K562 (cell line): ENCODE data around the gene DAPK1. TPM values are rescaled to one million over a fixed set of nuclear protein-coding genes. Genes with fewer than 3 reads are reported as not detected.

Source experiments
- ATAC-seq: fragments of 200-7000 bp; cut with Tn5 transposase; 3 replicates; pipeline ENCODE4 v1.9.1; 2020; ENCODE audit warnings: moderate library complexity
- BruUV-seq: library from RNA; stranded (reverse); fragments of 400-500 nt; replicated peaks from 2 replicates; lab custom pipeline; 2021; lab: Mats Ljungman, UMichigan
- CTCF ChIA-PET: fragments of 300-600 bp; formaldehyde crosslinking; extraction: SDS; loops from one replicate; lab custom pipeline; 2021; ENCODE audit warnings: low intra/inter-chr PET ratio; lab: Yijun Ruan, JAX
- POLR2A ChIA-PET: fragments of 300-600, 350-650 bp; sonication (Branson Sonifier 250); formaldehyde crosslinking; extraction: SDS; loops from one replicate; lab custom pipeline; 2021; ENCODE audit warnings: antibody characterized with exemption, inconsistent platforms; lab: Yijun Ruan, JAX
- DNase-seq, 4 experiments: peaks; one replicate each; pipeline versions ENCODE4 v3.0.0 to v3.0.0-alpha.2; 2011 to 2018; ENCODE audit warnings: low spot score in 3 of 4, mixed read lengths in 3 of 4; ENCODE audit errors: extremely low read depth in 1 of 4
- FAIRE-seq: peaks from 2 replicates; lab custom pipeline; 2011; peaks lifted over from hg19 to GRCh38; lab: Jason Lieb, UNC
- H2AFZ ChIP-seq: 2 replicates; pipeline ENCODE4 v1.6.0; 2011; ENCODE audit warnings: low read depth, low read length, control low read depth, inconsistent platforms
- H3K27ac ChIP-seq: fragments of 200-600 bp; 3 replicates; pipeline ENCODE4 v1.8.0; 2011; ENCODE audit warnings: low read depth, mild to moderate bottlenecking, control low read depth, inconsistent platforms, low read length, moderate library complexity, mixed read lengths; ENCODE audit errors: extremely low read depth
- H3K27me3 ChIP-seq, 2 experiments: fragments of 300-600 bp in 1 of 2; 2 replicates in 1 of 2; 3 replicates in 1 of 2; pipeline versions ENCODE4 v1.6.0 to v1.8.0; 2011; ENCODE audit warnings: inconsistent platforms in 2 of 2, low read length in 2 of 2, mild to moderate bottlenecking in 1 of 2, mixed read lengths in 1 of 2, moderate library complexity in 1 of 2; ENCODE audit not compliant: control insufficient read depth in 2 of 2, insufficient read depth in 2 of 2
- H3K36me3 ChIP-seq: fragments of 300-600 bp; 3 replicates; pipeline ENCODE4 v1.8.0; 2011; ENCODE audit warnings: mild to moderate bottlenecking, low read length, inconsistent platforms; ENCODE audit not compliant: control insufficient read depth, insufficient read depth
- H3K4me1 ChIP-seq, 2 experiments: fragments of 200-600 bp in 1 of 2; replicated peaks in 1 of 2; 2 replicates in 1 of 2; 3 replicates in 1 of 2; pipeline versions ENCODE4 v1.5.1 to v1.8.0; 2011; ENCODE audit warnings: inconsistent platforms in 2 of 2, low read length in 2 of 2, mild to moderate bottlenecking in 1 of 2, mixed read lengths in 1 of 2, moderate library complexity in 1 of 2; ENCODE audit not compliant: control insufficient read depth in 2 of 2, insufficient read depth in 2 of 2
- H3K4me2 ChIP-seq: 2 replicates; pipeline ENCODE4 v1.6.1; 2011; ENCODE audit warnings: low read length, control low read depth, inconsistent platforms, mixed read lengths; ENCODE audit not compliant: insufficient read depth
- H3K4me3 ChIP-seq: fragments of 200-600 bp; sonication (generic), shearing (Covaris generic); 2 replicates; pipeline ENCODE4 v1.5.1; 2016; ENCODE audit warnings: control low read depth, inconsistent platforms
- H3K79me2 ChIP-seq: fragments of 200-600 bp; 3 replicates; pipeline ENCODE4 v1.8.0; 2011; ENCODE audit warnings: low read length, inconsistent platforms; ENCODE audit not compliant: control insufficient read depth, insufficient read depth
- H3K9ac ChIP-seq, 2 experiments: 2 replicates each; pipeline versions ENCODE4 v1.6.0 to v1.6.1; 2011; ENCODE audit warnings: low read depth in 2 of 2, low read length in 2 of 2, control low read depth in 1 of 2, inconsistent platforms in 1 of 2, mild to moderate bottlenecking in 1 of 2, mixed read lengths in 1 of 2; ENCODE audit not compliant: insufficient read depth in 1 of 2
- H3K9me1 ChIP-seq: one replicate; pipeline ENCODE4 v1.6.0; 2011; ENCODE audit warnings: inconsistent platforms, mild to moderate bottlenecking, low read length, moderate library complexity; ENCODE audit not compliant: control insufficient read depth, insufficient read depth
- H3K9me3 ChIP-seq: replicated peaks from 2 replicates; pipeline ENCODE4 v1.5.1; 2011; ENCODE audit warnings: low read depth, low read length, inconsistent platforms; ENCODE audit not compliant: control insufficient read depth, insufficient read depth
- H4K20me1 ChIP-seq: replicated peaks from 2 replicates; pipeline ENCODE4 v1.6.1; 2011; ENCODE audit warnings: low read length, inconsistent platforms, mixed read lengths; ENCODE audit not compliant: control insufficient read depth, insufficient read depth
- FOXJ2 ChIP-seq: fragments of 200-800 bp; sonication (Bioruptor generic); IDR thresholded peaks from 2 replicates; pipeline ENCODE4 v1.6.1; 2016; ENCODE audit warnings: missing genetic modification characterization, missing compliant biosample characterization
- SAFB ChIP-seq: fragments of 200-400 bp; formaldehyde crosslinking; IDR thresholded peaks from 2 replicates; pipeline ENCODE4 v1.6.1; 2017; ENCODE audit warnings: low read depth, low read length, borderline replicate concordance
- SAFB2 ChIP-seq: fragments of 200-400 bp; formaldehyde crosslinking; IDR thresholded peaks from 2 replicates; pipeline ENCODE4 v1.6.1; 2018; ENCODE audit warnings: borderline replicate concordance, low read length, low read depth, moderate library complexity; ENCODE audit not compliant: severe bottlenecking
- SAP30 ChIP-seq: fragments of 200-600 bp; sonication (generic); IDR thresholded peaks from 2 replicates; pipeline ENCODE4 v1.6.1; 2012; ENCODE audit warnings: borderline replicate concordance, low read depth, mild to moderate bottlenecking, moderate library complexity, low read length, control low read depth, inconsistent platforms; ENCODE audit not compliant: insufficient read depth, poor library complexity, severe bottlenecking
- SMARCB1 ChIP-seq: IDR thresholded peaks from 2 replicates; pipeline ENCODE4 v1.6.1; 2011; ENCODE audit warnings: improper control_type of control experiment, low read depth; ENCODE audit not compliant: insufficient read length
- ZNF407 ChIP-seq: fragments of 450-650 bp; IDR thresholded peaks from 2 replicates; pipeline ENCODE4 v1.6.1; 2016; ENCODE audit warnings: low read depth
- WGBS: fragments of 100-300 bp; shearing (Covaris generic); methylation state at CpG from one replicate; pipeline ENCODE4 v1.1.6; 2016; ENCODE audit warnings: low coverage, mixed read lengths; ENCODE audit not compliant: insufficient coverage; ENCODE audit errors: missing lambda C conversion rate; 5-methylcytosine and 5-hydroxymethylcytosine counted together
- in situ Hi-C: fragments of 300-500 bp; cut with MboI; formaldehyde crosslinking; loops from 4 replicates; pipeline ENCODE4 v1.15.0; 2018; ENCODE audit warnings: inconsistent platforms, mixed read lengths
- intact Hi-C: fragments of 100-400 bp; cut with micrococcal nuclease; formaldehyde crosslinking; loops from 2 replicates; pipeline ENCODE4 v1.14.2; 2022
- polyA plus RNA-seq, 8 experiments: library from polyadenylated mRNA; depleted of rRNA in 4 of 8; stranded (reverse) in 5 of 8; unstranded in 3 of 8; fragments of >200 nt; fragmentation: Nextera tagmentation in 2 of 8; fragmentation: Illumina TruSeq in 1 of 8; extraction: Ambion mirVana in 2 of 8; extraction: Trizol in 1 of 8; gene quantifications; 2 replicates each; pipeline versions ENCODE4 v1.2.1 to v1.2.3, GENCODE V29; 2011 to 2014; ENCODE audit warnings: inconsistent platforms in 1 of 8, missing spikeins in 1 of 8
- total RNA-seq, 7 experiments: library from RNA; depleted of rRNA in 6 of 7; stranded (reverse); fragments of >200 nt in 6 of 7; fragmentation: Illumina TruSeq in 2 of 7; extraction: Trizol in 2 of 7; gene quantifications; 2 replicates each; pipeline versions ENCODE4 v1.2.1 to v1.2.3, GENCODE V29; 2011 to 2021; ENCODE audit warnings: low replicate concordance in 1 of 7
- TF ChIP-seq, protein P1 (sequence below), 2 experiments: fragments of 450-650 bp in 1 of 2; sonication (generic) in 1 of 2; formaldehyde crosslinking; conservative IDR thresholded peaks; 2 replicates each; pipeline versions ENCODE4 v1.4.0 to v1.8.1; 2020 to 2022; ENCODE audit warnings: mild to moderate bottlenecking in 1 of 2, missing genetic modification reagents in 1 of 2
- TF ChIP-seq, protein P2 (sequence below): sonication (generic); formaldehyde crosslinking; IDR thresholded peaks from 2 replicates; pipeline ENCODE4 v1.8.0; 2022; ENCODE audit warnings: missing genetic modification reagents, mild to moderate bottlenecking, borderline replicate concordance

Gene DAPK1
- total and polyA plus RNA-seq, 9 of the 15 experiments (the other 6 are each of a cell fraction or from before 2014, with no cell fraction given): 1.7 to 26.4 (median 15.8) TPM

DNA sequence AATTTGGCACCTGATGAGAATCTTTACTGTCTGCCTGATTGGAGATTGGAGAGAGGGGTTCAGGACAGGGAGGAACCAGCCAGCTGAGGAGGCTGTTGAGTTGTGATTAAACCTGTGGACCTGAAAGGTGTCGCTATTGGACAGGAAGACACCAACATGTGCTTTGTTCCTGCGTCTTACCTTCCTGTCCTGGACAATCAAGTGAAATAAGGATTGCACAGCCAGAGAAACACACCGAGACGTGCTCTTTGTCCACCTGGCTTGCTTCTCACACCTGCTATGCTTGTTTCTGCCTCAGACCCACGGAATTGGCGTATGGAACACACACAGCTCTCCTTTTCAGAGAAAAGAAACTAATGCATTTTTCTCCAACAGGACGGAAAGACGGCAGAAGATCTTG lies 170.6 kb downstream of the DAPK1 start:
- ChIA-PET POLR2A (no interaction called here), CTCF (no interaction called here)
- Histone ChIP-seq H3K9me1 (no peaks in the 10 kb centered on the region), H3K79me2 (no peaks in the 10 kb centered on the region), H3K27me3 (no peaks in the 10 kb centered on the region), H3K27ac (no peak overlapping the region), H3K9me3 (no peaks in the 10 kb centered on the region; the same call in none of the 2 replicates), H4K20me1 (no peaks in the 10 kb centered on the region), H3K4me3 (no peak overlapping the region), H3K4me1 (peaks cover 0 to 4% of the 10 kb centered on the region in 2 experiments; a peak in 3 of 5 replicates), H2AFZ (no peak overlapping the region), H3K4me2 (no peak overlapping the region), H3K36me3 (peaks cover 11% of the 10 kb centered on the region; the same call in 2 of the 3 replicates), H3K9ac (no peak overlapping the region)
- no peak for DNase-seq
- WGBS: 76% methylated on average over 6 of the region's 8 CpGs
- no peak for ATAC-seq
- FAIRE-seq: no peak
- in situ Hi-C loops: loop anchor here (25.0 kb wide), 1 partner anchor 1231 kb away; no protein-coding TSS in a partner anchor
- intact Hi-C loops: loop anchor here (10.0 kb wide), 1 partner anchor 173 kb away; the partner anchor contains the start of gene DAPK1
- no TSS peak for BruUV-seq
- TF ChIP-seq ZNF407 (no peak), SAFB2 (no peak), SMARCB1 (no peak), FOXJ2 (tag) (no peak), SAFB (no peak), SAP30 (no peak)
- TF ChIP-seq, protein P1, sequence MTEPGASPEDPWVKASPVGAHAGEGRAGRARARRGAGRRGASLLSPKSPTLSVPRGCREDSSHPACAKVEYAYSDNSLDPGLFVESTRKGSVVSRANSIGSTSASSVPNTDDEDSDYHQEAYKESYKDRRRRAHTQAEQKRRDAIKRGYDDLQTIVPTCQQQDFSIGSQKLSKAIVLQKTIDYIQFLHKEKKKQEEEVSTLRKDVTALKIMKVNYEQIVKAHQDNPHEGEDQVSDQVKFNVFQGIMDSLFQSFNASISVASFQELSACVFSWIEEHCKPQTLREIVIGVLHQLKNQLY (CRISPR knock-in tag; conservative IDR thresholded peaks at IDR 0.05): no peak
- TF ChIP-seq, protein P2, sequence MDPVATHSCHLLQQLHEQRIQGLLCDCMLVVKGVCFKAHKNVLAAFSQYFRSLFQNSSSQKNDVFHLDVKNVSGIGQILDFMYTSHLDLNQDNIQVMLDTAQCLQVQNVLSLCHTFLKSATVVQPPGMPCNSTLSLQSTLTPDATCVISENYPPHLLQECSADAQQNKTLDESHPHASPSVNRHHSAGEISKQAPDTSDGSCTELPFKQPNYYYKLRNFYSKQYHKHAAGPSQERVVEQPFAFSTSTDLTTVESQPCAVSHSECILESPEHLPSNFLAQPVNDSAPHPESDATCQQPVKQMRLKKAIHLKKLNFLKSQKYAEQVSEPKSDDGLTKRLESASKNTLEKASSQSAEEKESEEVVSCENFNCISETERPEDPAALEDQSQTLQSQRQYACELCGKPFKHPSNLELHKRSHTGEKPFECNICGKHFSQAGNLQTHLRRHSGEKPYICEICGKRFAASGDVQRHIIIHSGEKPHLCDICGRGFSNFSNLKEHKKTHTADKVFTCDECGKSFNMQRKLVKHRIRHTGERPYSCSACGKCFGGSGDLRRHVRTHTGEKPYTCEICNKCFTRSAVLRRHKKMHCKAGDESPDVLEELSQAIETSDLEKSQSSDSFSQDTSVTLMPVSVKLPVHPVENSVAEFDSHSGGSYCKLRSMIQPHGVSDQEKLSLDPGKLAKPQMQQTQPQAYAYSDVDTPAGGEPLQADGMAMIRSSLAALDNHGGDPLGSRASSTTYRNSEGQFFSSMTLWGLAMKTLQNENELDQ: no peak
